D721Med (cell line): ENCODE results near the gene TAAR1.
"Not testable (repeated sequence)": the region's sequence is repeated elsewhere in the genome, so short reads cannot be mapped to it uniquely, and the experiment has no call there.

Experiments
- DNase-seq: peaks from one replicate; pipeline ENCODE4 v3.0.0; 2011; ENCODE audit warnings: low spot score; ENCODE audit not compliant: insufficient read length
- FAIRE-seq: peaks from 2 replicates; lab custom pipeline; 2011; peaks lifted over from hg19 to GRCh38; lab: Jason Lieb, UNC
- TF ChIP-seq, protein P1 (sequence below): IDR thresholded peaks from 2 replicates; pipeline ENCODE4 v1.5.1; 2012; ENCODE audit warnings: mild to moderate bottlenecking, control low read depth; ENCODE audit not compliant: insufficient read depth; ENCODE audit errors: missing control alignments

TAAR1 gene

DNA sequence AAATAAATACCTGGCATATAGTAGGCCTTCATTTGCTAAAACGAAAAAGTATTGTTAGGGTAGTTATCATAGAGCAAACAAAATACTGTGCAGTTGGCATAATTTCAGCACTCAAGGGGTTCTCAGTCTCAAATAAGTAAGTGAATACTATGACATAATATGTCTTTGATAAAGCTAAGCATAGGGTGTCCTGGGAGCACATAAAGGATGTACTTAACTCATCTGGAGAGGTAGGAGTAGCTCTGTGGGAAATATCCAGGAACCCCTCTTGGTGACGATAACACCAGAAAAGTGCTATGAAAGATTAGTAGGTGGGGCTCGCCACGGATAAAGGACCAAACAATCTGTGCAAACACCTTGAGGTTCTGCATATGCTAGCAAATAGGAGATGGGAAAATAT lies 31.7 kb upstream of the TAAR1 start:
- no peak for DNase-seq
- no peak for FAIRE-seq
- TF ChIP-seq, protein P1, sequence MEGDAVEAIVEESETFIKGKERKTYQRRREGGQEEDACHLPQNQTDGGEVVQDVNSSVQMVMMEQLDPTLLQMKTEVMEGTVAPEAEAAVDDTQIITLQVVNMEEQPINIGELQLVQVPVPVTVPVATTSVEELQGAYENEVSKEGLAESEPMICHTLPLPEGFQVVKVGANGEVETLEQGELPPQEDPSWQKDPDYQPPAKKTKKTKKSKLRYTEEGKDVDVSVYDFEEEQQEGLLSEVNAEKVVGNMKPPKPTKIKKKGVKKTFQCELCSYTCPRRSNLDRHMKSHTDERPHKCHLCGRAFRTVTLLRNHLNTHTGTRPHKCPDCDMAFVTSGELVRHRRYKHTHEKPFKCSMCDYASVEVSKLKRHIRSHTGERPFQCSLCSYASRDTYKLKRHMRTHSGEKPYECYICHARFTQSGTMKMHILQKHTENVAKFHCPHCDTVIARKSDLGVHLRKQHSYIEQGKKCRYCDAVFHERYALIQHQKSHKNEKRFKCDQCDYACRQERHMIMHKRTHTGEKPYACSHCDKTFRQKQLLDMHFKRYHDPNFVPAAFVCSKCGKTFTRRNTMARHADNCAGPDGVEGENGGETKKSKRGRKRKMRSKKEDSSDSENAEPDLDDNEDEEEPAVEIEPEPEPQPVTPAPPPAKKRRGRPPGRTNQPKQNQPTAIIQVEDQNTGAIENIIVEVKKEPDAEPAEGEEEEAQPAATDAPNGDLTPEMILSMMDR: no peak

DNA sequence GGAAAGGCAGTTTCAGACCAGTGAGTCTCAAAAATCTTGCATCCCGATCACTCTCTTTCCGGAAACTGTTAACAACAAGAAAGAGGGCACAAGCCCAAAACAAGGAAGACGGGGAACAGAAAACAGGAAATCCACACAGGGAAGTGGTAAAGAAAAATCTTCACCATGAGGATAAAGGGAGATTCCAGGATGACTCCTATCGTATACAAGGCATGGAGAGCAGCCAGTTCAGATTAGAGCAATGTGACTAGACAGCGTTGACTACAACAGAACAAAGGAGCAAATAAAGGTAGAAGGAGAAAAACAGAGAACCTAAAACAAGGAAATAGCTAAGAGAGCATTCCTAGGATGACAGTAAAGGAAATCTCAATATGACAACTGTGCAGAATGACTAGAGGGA lies 28.3 kb upstream of the TAAR1 start:
- TF ChIP-seq, protein P1: no peak
- FAIRE-seq (no peak), DNase-seq (no peak)

DNA sequence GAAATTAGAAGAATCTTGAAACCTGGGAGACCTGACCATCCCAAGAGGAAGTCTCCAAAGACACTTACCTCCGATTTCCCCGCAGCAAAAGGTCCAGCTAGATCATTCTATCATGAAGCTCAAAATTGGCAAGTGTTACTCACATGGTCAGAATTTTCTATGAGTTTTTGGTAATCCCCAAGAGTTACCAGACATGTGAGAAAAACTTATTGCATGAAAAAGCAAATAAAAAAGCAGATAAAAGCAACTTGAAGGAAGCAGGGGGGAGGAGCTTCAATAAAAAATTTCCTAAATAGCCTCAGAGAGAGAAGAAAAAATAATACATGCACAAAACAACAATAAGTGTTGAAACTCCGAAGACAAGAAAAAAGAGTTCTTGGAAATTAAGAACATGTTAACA lies 27.5 kb upstream of the TAAR1 start:
- no peak for FAIRE-seq
- TF ChIP-seq, protein P1: no peak
- DNase-seq: no peak

DNA sequence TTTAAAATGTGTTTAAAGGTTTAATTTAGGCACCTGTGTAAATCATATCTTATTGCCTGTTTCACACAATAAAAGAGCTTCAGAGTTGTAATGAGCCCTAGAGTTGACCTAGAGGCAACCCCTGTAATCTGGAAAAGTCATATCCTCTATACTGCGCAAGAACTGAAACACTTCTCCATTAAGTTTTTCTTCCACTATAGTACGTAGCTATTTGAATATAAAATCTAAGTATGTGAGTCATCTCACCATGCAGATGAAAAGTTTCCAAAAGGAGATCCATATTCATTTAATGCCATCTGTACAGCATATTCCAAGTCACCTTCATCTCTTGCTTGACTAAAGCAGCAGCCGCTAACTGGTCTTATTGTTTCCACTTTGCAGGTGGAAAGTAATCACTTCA lies 26.0 kb upstream of the TAAR1 start:
- FAIRE-seq (no peak), DNase-seq (no peak)
- TF ChIP-seq, protein P1: no peak

DNA sequence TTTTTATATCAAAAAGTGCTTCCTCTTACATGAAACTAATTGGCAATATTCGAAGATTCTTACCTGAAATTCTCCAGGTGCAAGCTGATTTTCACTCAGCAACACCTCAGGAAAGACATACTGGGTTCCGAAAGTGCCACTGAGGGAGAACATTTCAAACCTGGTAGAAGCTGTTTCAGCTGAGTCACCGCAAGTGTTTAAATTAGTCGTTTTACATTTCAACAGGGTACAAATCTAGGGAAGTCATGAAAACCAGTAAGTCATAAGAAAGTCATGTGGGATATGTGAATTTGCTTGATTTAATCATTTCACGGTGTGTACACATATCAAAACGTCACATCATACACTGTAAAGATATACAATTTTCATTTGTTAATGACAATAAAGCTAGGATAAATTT lies 25.3 kb upstream of the TAAR1 start:
- TF ChIP-seq, protein P1: no peak
- FAIRE-seq: no peak
- no peak for DNase-seq

DNA sequence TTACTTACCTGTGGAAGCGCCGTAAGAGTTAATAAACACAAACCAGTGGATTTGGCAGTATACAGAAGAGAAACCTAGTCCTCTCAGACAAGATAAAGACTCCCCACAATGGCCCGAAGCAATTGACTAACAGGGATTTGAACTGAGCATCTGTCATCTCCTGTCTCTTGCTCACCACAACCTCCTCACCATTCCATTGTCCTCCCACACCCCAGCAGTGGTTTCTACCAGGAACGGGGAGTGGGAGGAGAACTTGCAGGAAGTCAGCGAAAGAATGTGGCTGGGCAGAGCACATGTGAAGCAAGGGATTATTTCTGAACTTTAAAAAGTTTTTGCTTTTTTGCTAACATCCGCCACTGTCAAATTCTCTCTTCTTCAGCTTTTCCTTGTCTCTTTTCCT lies 24.6 kb upstream of the TAAR1 start:
- FAIRE-seq: no peak
- no peak for DNase-seq
- TF ChIP-seq, protein P1: no peak

DNA sequence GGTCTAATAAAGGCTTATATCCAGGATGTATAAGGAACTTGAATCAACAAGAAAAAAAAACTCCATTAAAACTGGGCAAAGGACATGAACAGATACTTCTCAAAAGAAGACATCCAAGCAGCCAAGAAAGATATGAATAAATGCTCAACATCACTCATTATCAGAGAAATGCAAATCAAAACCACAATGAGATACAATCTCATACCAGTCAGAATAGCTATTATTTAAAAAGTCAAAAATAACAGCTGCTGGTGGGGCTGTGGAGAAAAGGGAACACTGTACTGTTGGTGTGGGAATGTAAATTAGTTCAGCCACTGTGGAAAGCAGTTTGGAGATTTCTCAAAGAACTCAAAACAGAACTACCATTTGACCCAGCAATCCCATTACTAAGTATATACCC lies 20.1 kb upstream of the TAAR1 start:
- FAIRE-seq: not testable (repeated sequence)

DNA sequence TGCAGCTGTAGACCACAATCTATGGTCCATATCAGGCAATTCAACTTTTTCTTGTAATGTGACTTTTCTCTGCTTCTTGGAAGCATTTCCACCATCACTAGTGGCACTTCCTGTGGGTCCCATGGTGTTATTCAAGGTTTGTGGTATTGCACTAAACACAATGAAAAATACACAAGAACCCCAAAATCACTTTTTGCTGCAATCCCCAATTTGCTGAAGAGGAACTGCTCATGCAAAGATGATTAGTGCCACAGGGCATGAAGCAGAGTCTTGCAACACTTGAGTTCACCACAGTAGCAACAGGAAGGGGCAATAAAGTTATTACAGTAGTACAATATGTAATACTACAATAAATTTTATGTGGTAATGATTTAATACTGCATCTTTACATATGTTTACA lies 16.8 kb upstream of the TAAR1 start:
- no peak for DNase-seq
- FAIRE-seq: no peak
- TF ChIP-seq, protein P1: no peak

More for the DNA sequence above, 20.1 kb upstream of the TAAR1 start:
- DNase-seq: not testable (repeated sequence)
